Neural cell (in vitro differentiated cells): Measurements from ENCODE around the gene PSMA7. TPM values are rescaled to one million over a fixed set of nuclear protein-coding genes. Genes with fewer than 3 reads are reported as not detected.

ENCODE experiments used
- H2AFZ ChIP-seq: fragments of 200-600, 300-800 bp; sonication (generic), shearing (Covaris generic); 2 replicates; pipeline ENCODE4 v1.6.0; 2014; ENCODE audit warnings: low read depth, mild to moderate bottlenecking, antibody characterized with exemption, low read length, moderate library complexity
- H3F3A ChIP-seq: fragments of 200-600 bp; shearing (Covaris generic); 2 replicates; pipeline ENCODE4 v1.6.1; 2016; ENCODE audit warnings: mild to moderate bottlenecking, moderate library complexity, mixed read lengths, antibody characterized with exemption, low read length; ENCODE audit not compliant: insufficient read depth, poor library complexity, severe bottlenecking
- H3K27ac ChIP-seq: fragments of 200-600, 300-800 bp; sonication (generic), shearing (Covaris generic); 2 replicates; pipeline ENCODE4 v1.5.1; 2014; ENCODE audit warnings: mild to moderate bottlenecking, low read length, moderate library complexity
- H3K27me3 ChIP-seq: fragments of 300-800, 200-600 bp; sonication (generic), shearing (Covaris generic); 2 replicates; pipeline ENCODE4 v1.6.0; 2014; ENCODE audit warnings: mild to moderate bottlenecking, low read depth, low read length, moderate library complexity; ENCODE audit not compliant: insufficient read depth
- H3K36me3 ChIP-seq: fragments of 300-800, 200-600 bp; sonication (generic), shearing (Covaris generic); 2 replicates; pipeline ENCODE4 v1.5.1; 2014; ENCODE audit warnings: mild to moderate bottlenecking, antibody characterized with exemption, low read length, moderate library complexity; ENCODE audit not compliant: insufficient read depth
- H3K4me2 ChIP-seq: fragments of 300-800, 200-600 bp; sonication (generic), shearing (Covaris generic); 2 replicates; pipeline ENCODE4 v1.6.0; 2014; ENCODE audit warnings: mild to moderate bottlenecking, low read length
- H3K4me3 ChIP-seq: fragments of 300-800, 200-600 bp; sonication (generic), shearing (Covaris generic); 2 replicates; pipeline ENCODE4 v1.5.1; 2014; ENCODE audit warnings: mild to moderate bottlenecking, low read length, moderate library complexity
- H3K79me2 ChIP-seq: fragments of 200-600 bp; shearing (Covaris generic); replicated peaks from 2 replicates; pipeline ENCODE4 v1.6.0; 2014; ENCODE audit warnings: mild to moderate bottlenecking, low read length, moderate library complexity; ENCODE audit not compliant: insufficient read depth
- H3K9ac ChIP-seq: fragments of 300-800, 200-600 bp; sonication (generic), shearing (Covaris generic); 2 replicates; pipeline ENCODE4 v1.6.1; 2016; ENCODE audit warnings: mild to moderate bottlenecking, low read length, mixed read lengths
- H3K9me2 ChIP-seq: fragments of 200-600 bp; shearing (Covaris generic); 2 replicates; pipeline ENCODE4 v1.6.1; 2016; ENCODE audit warnings: mild to moderate bottlenecking, low read length, mixed read lengths; ENCODE audit not compliant: insufficient read depth
- H3K9me3 ChIP-seq: fragments of 200-600, 300-800 bp; sonication (generic), shearing (Covaris generic); 2 replicates; pipeline ENCODE4 v1.6.1; 2016; ENCODE audit warnings: mild to moderate bottlenecking, mixed run types, low read length, moderate library complexity, mixed read lengths
- H4K20me1 ChIP-seq: fragments of 200-600 bp; shearing (Covaris generic); 2 replicates; pipeline ENCODE4 v1.6.1; 2016; ENCODE audit warnings: mild to moderate bottlenecking, mixed run types; ENCODE audit not compliant: insufficient read depth
- CTCF ChIP-seq: fragments of 450-650 bp; IDR thresholded peaks from 2 replicates; pipeline ENCODE4 v1.5.1; 2014; ENCODE audit warnings: antibody characterized with exemption, mild to moderate bottlenecking, moderate library complexity; ENCODE audit not compliant: poor library complexity, severe bottlenecking
- EP300 ChIP-seq: fragments of 450-650 bp; conservative IDR thresholded peaks from 2 replicates; pipeline ENCODE4 v1.6.1; 2014; ENCODE audit warnings: antibody characterized with exemption, mild to moderate bottlenecking, moderate library complexity; ENCODE audit not compliant: poor library complexity, severe bottlenecking
- EZH2 ChIP-seq: fragments of 200-600, 300-800 bp; shearing (Covaris generic), sonication (generic); IDR thresholded peaks from 2 replicates; pipeline ENCODE4 v1.6.1; 2014; ENCODE audit warnings: antibody characterized with exemption, low read length, borderline replicate concordance, mild to moderate bottlenecking; ENCODE audit not compliant: insufficient read depth, poor library complexity, severe bottlenecking
- MXI1 ChIP-seq: fragments of 450-650 bp; conservative IDR thresholded peaks from 2 replicates; pipeline ENCODE4 v1.6.1; 2014; ENCODE audit warnings: antibody characterized with exemption, mild to moderate bottlenecking; ENCODE audit not compliant: poor library complexity, severe bottlenecking
- POLR2AphosphoS5 ChIP-seq: IDR thresholded peaks from 2 replicates; pipeline ENCODE4 v1.6.1; 2012
- RAD21 ChIP-seq: fragments of 450-650 bp; conservative IDR thresholded peaks from 2 replicates; pipeline ENCODE4 v1.6.1; 2014; ENCODE audit warnings: antibody characterized with exemption, mild to moderate bottlenecking, moderate library complexity
- REST ChIP-seq: IDR thresholded peaks from 2 replicates; pipeline ENCODE4 v1.6.1; 2012; ENCODE audit warnings: borderline replicate concordance
- SMC3 ChIP-seq: fragments of 450-650 bp; conservative IDR thresholded peaks from 2 replicates; pipeline ENCODE4 v1.6.1; 2014; ENCODE audit warnings: antibody characterized with exemption, mild to moderate bottlenecking, moderate library complexity; ENCODE audit not compliant: poor library complexity
- TAF1 ChIP-seq: IDR thresholded peaks from 2 replicates; pipeline ENCODE4 v1.6.1; 2012; ENCODE audit warnings: low read depth
- polyA plus RNA-seq: library from polyadenylated mRNA; depleted of rRNA; stranded (reverse); fragments of >200 nt; gene quantifications from 2 replicates; pipeline ENCODE4 v1.2.3, GENCODE V29; 2014

Gene PSMA7
- polyA plus RNA-seq, 1 donor from 2014 or later: 874 TPM

- no peaks in the 10 kb centered on the region for H3K27me3 ChIP-seq
- peak overlapping the region; percentile 84 for H3K9ac ChIP-seq
- H3K9me3 ChIP-seq: no peaks in the 10 kb centered on the region
- H3K4me2 ChIP-seq: peak overlapping the region; percentile 88
- H4K20me1 ChIP-seq: peaks cover 53% of the 10 kb centered on the region
- peaks cover 10% of the 10 kb centered on the region for H3K36me3 ChIP-seq
- H3K79me2 ChIP-seq: peaks cover 58% of the 10 kb centered on the region
- H3K9me2 ChIP-seq: no peaks in the 10 kb centered on the region
- H3F3A ChIP-seq: peaks cover 7% of the 10 kb centered on the region
- peak overlapping the region; percentile 90 for H3K4me3 ChIP-seq
- TF ChIP-seq CTCF (no peak), REST (no peak), POLR2AphosphoS5 (no peak), SMC3 (no peak), MXI1 (no peak), TAF1 (no peak), EP300 (no peak), RAD21 (no peak), EZH2 (no peak)
- H3K27ac ChIP-seq: peak overlapping the region; percentile 88
- no peak overlapping the region for H2AFZ ChIP-seq
These were observed 2.2 kb downstream of the PSMA7 start for GRCh38 chr20:62141043-62141396.

GRCh38 chr20:62139636-62140035, 3.6 kb downstream of the PSMA7 start:
- no peaks in the 10 kb centered on the region for H3K27me3 ChIP-seq
- H3K36me3 ChIP-seq: peaks cover 10% of the 10 kb centered on the region
- TF ChIP-seq REST (no peak), MXI1 (no peak), TAF1 (no peak), RAD21 (no peak), EZH2 (no peak), EP300 (no peak), POLR2AphosphoS5 (no peak), SMC3 (no peak), CTCF (no peak)
- no peak overlapping the region for H3K4me3 ChIP-seq
- no peak overlapping the region for H3K27ac ChIP-seq
- no peak overlapping the region for H3K9ac ChIP-seq
- H2AFZ ChIP-seq: no peak overlapping the region
- no peak overlapping the region for H3K4me2 ChIP-seq
- H3F3A ChIP-seq: peaks cover 7% of the 10 kb centered on the region
- H4K20me1 ChIP-seq: peaks cover 39% of the 10 kb centered on the region
- no peaks in the 10 kb centered on the region for H3K9me3 ChIP-seq
- peaks cover 44% of the 10 kb centered on the region for H3K79me2 ChIP-seq
- H3K9me2 ChIP-seq: no peaks in the 10 kb centered on the region
